Measurements from ENCODE around the gene LARGE1. TPM values are rescaled to one million over a fixed set of nuclear protein-coding genes. Genes with fewer than 3 reads are reported as not detected.

LARGE1 gene
- total and polyA plus RNA-seq, 2 of the 4 experiments (the other 2 are of a cell fraction) = 6.2 to 12.4 TPM

GRCh38 chr22:33850724-33851123 is 69.6 kb downstream of the LARGE1 start:
- Histone ChIP-seq H4K5ac (ENCODE audit: low read depth, low read length) (no peak overlapping the region), H3K27ac (ENCODE audit: insufficient read depth, low read length) (no peak overlapping the region), H3K18ac (ENCODE audit: low read depth, low read length) (no peak overlapping the region), H2BK15ac (ENCODE audit: low read depth, low read length) (no peak overlapping the region), H3K4me2 (ENCODE audit: low read depth, low read length) (no peak overlapping the region), H4K20me1 (ENCODE audit: insufficient read depth, low read length) (no peaks in the 10 kb centered on the region), H3K14ac (replicated peaks; ENCODE audit: low read depth, low read length) (0 out of 2 replicates have a peak overlapping the region, but pooled peaks have one; percentile 18), H3K4ac (ENCODE audit: low read depth, low read length) (peak overlapping the region; percentile 31; the same call in 1 of the 2 replicates), H3K9ac (ENCODE audit: low read depth, low read length) (no peak overlapping the region), H2AFZ (replicated peaks; ENCODE audit: low read length, poor library complexity) (no peak overlapping the region), H4K91ac (ENCODE audit: insufficient read depth, low read depth, low read length) (no peak overlapping the region), H3K36me3 (ENCODE audit: control insufficient read depth, insufficient read depth, low read length) (no peaks in the 10 kb centered on the region), H3K4me1 (ENCODE audit: control insufficient read depth, insufficient read depth, low read length) (peaks cover 16% of the 10 kb centered on the region), H3K9me3 (ENCODE audit: control insufficient read depth, insufficient read depth, low read length) (no peaks in the 10 kb centered on the region), H2AK9ac (replicated peaks; ENCODE audit: low read depth, low read length, poor library complexity) (no peak overlapping the region), H3K23ac (ENCODE audit: low read depth, low read length) (no peak overlapping the region), H2AK5ac (ENCODE audit: low read depth, low read length) (0 out of 2 replicates have a peak overlapping the region, but pooled peaks have one; percentile 16), H2BK5ac (ENCODE audit: low read depth, low read length, poor library complexity, severe bottlenecking) (no peak overlapping the region), H3K4me3 (ENCODE audit: insufficient read depth, low read depth, low read length) (no peak overlapping the region), H2BK20ac (ENCODE audit: low read depth, low read length) (no peak overlapping the region), H4K8ac (ENCODE audit: low read depth in 2 of 2, low read length in 2 of 2) (0 out of 4 replicates have a peak overlapping the region, but pooled peaks of 1 of the 2 experiments have one; percentile 48), H3K56ac (ENCODE audit: extremely low read depth, insufficient read depth, low read length) (no peak overlapping the region), H3K79me1 (ENCODE audit: low read depth in 1 of 2, low read length in 2 of 2) (peaks cover 12 to 39% of the 10 kb centered on the region in 2 experiments; a peak in 3 of 4 replicates), H2BK120ac (ENCODE audit: low read depth, low read length) (no peak overlapping the region), H3K27me3 (ENCODE audit: control insufficient read depth, insufficient read depth, low read length) (no peaks in the 10 kb centered on the region), H3K9me1 (ENCODE audit: insufficient read depth, low read length) (no peaks in the 10 kb centered on the region; the same call in none of the 2 replicates)
- intact Hi-C loops (cut with micrococcal nuclease) (loop anchor here (5.0 kb wide), 1 partner anchor 58 kb away; no protein-coding TSS in a partner anchor), in situ Hi-C loops (cut with MboI; ENCODE audit: low sequenced_read_pairs) (no loop called here), dilution Hi-C loops (cut with HindIII; ENCODE audit: low sequenced_read_pairs, unreplicated experiment) (no loop called here)
- TF ChIP-seq NFE2L2 (IDR thresholded peaks at IDR 0.05; ENCODE audit: low read depth, low read length) = no peak
- no peak for TF ChIP-seq RFX5 (IDR thresholded peaks at IDR 0.05; ENCODE audit: low read depth, low read length)
- ChIA-PET CTCF (no interaction called here), POLR2A (ENCODE audit: unreplicated experiment) (no interaction called here)
- no CpG with 5 or more reads among the region's 2 CpGs for WGBS, 2 experiments (ENCODE audit: extremely low coverage in 2 of 2, insufficient read length in 1 of 2)
- ATAC-seq (ENCODE audit: low read depth) (no peak), DNase-seq (no peak)
- BruUV-seq (replicated peaks) = no TSS peak

Measured in IMR-90 (cell line).